A549 (cell line): ENCODE measurements around the gene GMDS.

ENCODE experiments used
- CBX8 ChIP-seq: fragments of 200-600 bp; sonication (generic); IDR thresholded peaks from 2 replicates; pipeline ENCODE4 v1.6.1; 2016
- EP300 ChIP-seq, 2 experiments: fragments of >200 bp; sonication (Bioruptor Twin); formaldehyde crosslinking; IDR thresholded peaks; 2 replicates in 1 of 2; 3 replicates in 1 of 2; pipeline ENCODE4 v1.6.1; 2016 to 2017
- FOSL2 ChIP-seq, 2 experiments: fragments of 450-650 bp in 1 of 2; fragments of >200 bp in 1 of 2; sonication (Bioruptor Twin) in 1 of 2; formaldehyde crosslinking; IDR thresholded peaks; 2 replicates each; pipeline versions ENCODE4 v1.5.0 to v1.6.1; 2016 to 2020; ENCODE audit warnings: mild to moderate bottlenecking in 1 of 2, moderate library complexity in 1 of 2
- JUN ChIP-seq, 2 experiments: fragments of >200 bp; sonication (Bioruptor Twin); formaldehyde crosslinking; IDR thresholded peaks; 2 replicates in 1 of 2; 3 replicates in 1 of 2; pipeline ENCODE4 v1.6.1; 2016 to 2017
- JUNB ChIP-seq: fragments of >200 bp; sonication (Bioruptor Twin); formaldehyde crosslinking; IDR thresholded peaks from 2 replicates; pipeline ENCODE4 v1.6.1; 2016
- MAFK ChIP-seq: fragments of 450-650 bp; IDR thresholded peaks from 2 replicates; pipeline ENCODE4 v1.6.1; 2014; ENCODE audit not compliant: partially characterized antibody
- POLR2A ChIP-seq: IDR thresholded peaks from 2 replicates; pipeline ENCODE4 v1.6.1; 2012; ENCODE audit warnings: mild to moderate bottlenecking, low read length
- RAD21 ChIP-seq, 2 experiments: fragments of >200 bp in 1 of 2; sonication (Bioruptor Twin) in 1 of 2; formaldehyde crosslinking in 1 of 2; IDR thresholded peaks in 1 of 2; conservative IDR thresholded peaks in 1 of 2; 2 replicates in 1 of 2; 3 replicates in 1 of 2; pipeline ENCODE4 v1.6.1; 2012 to 2018; ENCODE audit warnings: inconsistent platforms in 1 of 2
- RFX5 ChIP-seq: fragments of 450-650 bp; IDR thresholded peaks from 2 replicates; pipeline ENCODE4 v1.7.1; 2014; ENCODE audit warnings: antibody characterized with exemption, mild to moderate bottlenecking, moderate library complexity
- SMC3 ChIP-seq: fragments of >200 bp; sonication (Bioruptor Twin); formaldehyde crosslinking; IDR thresholded peaks from 3 replicates; pipeline ENCODE4 v1.6.1; 2018; ENCODE audit warnings: inconsistent platforms
- TF ChIP-seq, protein P1 (sequence below): fragments of 450-650 bp; IDR thresholded peaks from 2 replicates; pipeline ENCODE4 v1.6.1; 2014; ENCODE audit warnings: antibody characterized with exemption
- TF ChIP-seq, protein P2 (sequence below): fragments of >200 bp; sonication (Bioruptor Twin); formaldehyde crosslinking; IDR thresholded peaks from 3 replicates; pipeline ENCODE4 v1.5.1; 2016
- TF ChIP-seq, protein P3 (sequence below): fragments of 250-450 bp; sonication (Bioruptor Pico); IDR thresholded peaks from 2 replicates; pipeline ENCODE4 v1.5.0; 2021; ENCODE audit warnings: mild to moderate bottlenecking, moderate library complexity, borderline replicate concordance
- TF ChIP-seq, protein P4 (sequence below): fragments of 200-600 bp; sonication (generic); IDR thresholded peaks from 2 replicates; pipeline ENCODE4 v1.6.1; 2016; ENCODE audit warnings: antibody characterized with exemption, mild to moderate bottlenecking, moderate library complexity

DNA sequence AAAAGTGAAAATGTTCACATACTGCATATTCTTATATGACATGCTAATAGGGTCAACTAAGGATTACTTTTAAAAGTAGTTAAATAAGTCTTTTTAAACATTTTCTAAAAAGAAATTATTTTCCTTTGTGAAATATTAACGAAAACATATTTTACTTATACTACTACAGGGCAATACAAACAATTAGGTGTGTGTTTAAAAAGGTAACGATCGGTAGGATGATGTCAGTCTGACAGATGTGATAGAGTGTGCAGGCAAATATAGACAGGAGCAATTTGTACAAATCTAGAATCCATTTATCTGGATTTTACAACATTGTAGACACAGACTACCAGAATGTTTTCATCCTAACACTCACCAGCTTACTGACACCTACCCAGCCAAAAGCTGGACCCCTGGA is 378.2 kb downstream of the GMDS start:
- TF ChIP-seq RAD21 (conservative IDR thresholded peaks at IDR 0.05 in 1 of 2, IDR thresholded peaks at IDR 0.05 in 1 of 2) (no peak), EP300 (IDR thresholded peaks at IDR 0.05) (no peak), SMC3 (no peak), CBX8 (no peak), POLR2A (no peak), JUN (IDR thresholded peaks at IDR 0.05) (no peak), RFX5 (no peak), MAFK (no peak), JUNB (no peak), FOSL2 (IDR thresholded peaks at IDR 0.05) (no peak), FOSL2 (CRISPR knock-in tag; IDR thresholded peaks at IDR 0.05) (no peak)
- TF ChIP-seq, protein P1, sequence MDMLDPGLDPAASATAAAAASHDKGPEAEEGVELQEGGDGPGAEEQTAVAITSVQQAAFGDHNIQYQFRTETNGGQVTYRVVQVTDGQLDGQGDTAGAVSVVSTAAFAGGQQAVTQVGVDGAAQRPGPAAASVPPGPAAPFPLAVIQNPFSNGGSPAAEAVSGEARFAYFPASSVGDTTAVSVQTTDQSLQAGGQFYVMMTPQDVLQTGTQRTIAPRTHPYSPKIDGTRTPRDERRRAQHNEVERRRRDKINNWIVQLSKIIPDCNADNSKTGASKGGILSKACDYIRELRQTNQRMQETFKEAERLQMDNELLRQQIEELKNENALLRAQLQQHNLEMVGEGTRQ, result no peak
- TF ChIP-seq, protein P2, sequence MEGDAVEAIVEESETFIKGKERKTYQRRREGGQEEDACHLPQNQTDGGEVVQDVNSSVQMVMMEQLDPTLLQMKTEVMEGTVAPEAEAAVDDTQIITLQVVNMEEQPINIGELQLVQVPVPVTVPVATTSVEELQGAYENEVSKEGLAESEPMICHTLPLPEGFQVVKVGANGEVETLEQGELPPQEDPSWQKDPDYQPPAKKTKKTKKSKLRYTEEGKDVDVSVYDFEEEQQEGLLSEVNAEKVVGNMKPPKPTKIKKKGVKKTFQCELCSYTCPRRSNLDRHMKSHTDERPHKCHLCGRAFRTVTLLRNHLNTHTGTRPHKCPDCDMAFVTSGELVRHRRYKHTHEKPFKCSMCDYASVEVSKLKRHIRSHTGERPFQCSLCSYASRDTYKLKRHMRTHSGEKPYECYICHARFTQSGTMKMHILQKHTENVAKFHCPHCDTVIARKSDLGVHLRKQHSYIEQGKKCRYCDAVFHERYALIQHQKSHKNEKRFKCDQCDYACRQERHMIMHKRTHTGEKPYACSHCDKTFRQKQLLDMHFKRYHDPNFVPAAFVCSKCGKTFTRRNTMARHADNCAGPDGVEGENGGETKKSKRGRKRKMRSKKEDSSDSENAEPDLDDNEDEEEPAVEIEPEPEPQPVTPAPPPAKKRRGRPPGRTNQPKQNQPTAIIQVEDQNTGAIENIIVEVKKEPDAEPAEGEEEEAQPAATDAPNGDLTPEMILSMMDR, result no peak
- TF ChIP-seq, protein P3, sequence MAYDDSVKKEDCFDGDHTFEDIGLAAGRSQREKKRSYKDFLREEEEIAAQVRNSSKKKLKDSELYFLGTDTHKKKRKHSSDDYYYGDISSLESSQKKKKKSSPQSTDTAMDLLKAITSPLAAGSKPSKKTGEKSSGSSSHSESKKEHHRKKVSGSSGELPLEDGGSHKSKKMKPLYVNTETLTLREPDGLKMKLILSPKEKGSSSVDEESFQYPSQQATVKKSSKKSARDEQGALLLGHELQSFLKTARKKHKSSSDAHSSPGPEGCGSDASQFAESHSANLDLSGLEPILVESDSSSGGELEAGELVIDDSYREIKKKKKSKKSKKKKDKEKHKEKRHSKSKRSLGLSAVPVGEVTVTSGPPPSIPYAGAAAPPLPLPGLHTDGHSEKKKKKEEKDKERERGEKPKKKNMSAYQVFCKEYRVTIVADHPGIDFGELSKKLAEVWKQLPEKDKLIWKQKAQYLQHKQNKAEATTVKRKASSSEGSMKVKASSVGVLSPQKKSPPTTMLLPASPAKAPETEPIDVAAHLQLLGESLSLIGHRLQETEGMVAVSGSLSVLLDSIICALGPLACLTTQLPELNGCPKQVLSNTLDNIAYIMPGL (CRISPR knock-in tag), result no peak
- TF ChIP-seq, protein P4, sequence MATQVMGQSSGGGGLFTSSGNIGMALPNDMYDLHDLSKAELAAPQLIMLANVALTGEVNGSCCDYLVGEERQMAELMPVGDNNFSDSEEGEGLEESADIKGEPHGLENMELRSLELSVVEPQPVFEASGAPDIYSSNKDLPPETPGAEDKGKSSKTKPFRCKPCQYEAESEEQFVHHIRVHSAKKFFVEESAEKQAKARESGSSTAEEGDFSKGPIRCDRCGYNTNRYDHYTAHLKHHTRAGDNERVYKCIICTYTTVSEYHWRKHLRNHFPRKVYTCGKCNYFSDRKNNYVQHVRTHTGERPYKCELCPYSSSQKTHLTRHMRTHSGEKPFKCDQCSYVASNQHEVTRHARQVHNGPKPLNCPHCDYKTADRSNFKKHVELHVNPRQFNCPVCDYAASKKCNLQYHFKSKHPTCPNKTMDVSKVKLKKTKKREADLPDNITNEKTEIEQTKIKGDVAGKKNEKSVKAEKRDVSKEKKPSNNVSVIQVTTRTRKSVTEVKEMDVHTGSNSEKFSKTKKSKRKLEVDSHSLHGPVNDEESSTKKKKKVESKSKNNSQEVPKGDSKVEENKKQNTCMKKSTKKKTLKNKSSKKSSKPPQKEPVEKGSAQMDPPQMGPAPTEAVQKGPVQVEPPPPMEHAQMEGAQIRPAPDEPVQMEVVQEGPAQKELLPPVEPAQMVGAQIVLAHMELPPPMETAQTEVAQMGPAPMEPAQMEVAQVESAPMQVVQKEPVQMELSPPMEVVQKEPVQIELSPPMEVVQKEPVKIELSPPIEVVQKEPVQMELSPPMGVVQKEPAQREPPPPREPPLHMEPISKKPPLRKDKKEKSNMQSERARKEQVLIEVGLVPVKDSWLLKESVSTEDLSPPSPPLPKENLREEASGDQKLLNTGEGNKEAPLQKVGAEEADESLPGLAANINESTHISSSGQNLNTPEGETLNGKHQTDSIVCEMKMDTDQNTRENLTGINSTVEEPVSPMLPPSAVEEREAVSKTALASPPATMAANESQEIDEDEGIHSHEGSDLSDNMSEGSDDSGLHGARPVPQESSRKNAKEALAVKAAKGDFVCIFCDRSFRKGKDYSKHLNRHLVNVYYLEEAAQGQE, result no peak
